Measurements from ENCODE around the gene PCDHGB3.
A peak's percentile ranks its signal among the peaks of the same experiment; 100 is the strongest.
"Not testable (repeated sequence)": the region's sequence is repeated elsewhere in the genome, so short reads cannot be mapped to it uniquely, and the experiment has no call there.

PCDHGB3 gene

DNA sequence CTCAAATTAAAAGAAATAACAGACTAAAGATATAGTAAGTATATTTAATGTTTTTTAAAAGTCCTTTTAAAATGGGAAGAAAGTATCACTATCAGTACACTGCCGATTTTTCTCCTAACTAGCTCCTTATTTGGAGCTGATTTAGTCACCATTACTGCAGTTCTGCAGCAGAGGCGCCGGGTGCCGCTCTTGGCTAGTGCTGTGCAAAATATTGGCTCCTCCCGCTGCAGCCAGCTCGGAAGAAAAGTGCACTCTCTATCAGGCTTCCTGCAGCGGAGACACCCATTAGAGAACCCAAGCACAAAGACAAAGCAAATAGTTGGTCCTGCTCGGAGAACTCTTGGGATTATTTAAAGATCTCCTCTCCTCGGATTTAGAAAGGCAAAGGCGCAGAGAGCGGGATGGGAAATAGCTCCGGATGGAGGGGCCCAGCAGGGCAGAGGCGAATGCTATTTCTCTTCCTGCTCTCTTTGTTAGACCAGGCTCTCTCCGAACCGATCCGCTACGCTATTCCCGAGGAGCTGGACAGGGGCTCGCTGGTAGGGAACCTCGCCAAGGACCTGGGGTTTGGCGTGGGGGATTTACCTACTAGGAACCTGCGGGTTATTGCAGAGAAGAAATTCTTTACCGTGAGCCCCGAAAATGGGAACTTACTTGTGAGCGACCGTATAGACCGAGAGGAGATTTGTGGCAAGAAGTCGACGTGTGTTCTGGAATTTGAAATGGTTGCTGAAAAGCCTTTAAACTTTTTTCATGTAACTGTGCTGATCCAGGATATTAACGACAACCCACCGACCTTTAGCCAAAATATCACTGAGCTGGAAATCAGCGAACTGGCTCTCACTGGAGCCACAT is at the start of gene PCDHGB3:
Gene PCDHGB3 (plus strand): TSS at position 249 of the 855 bp plus-strand sequence. CDS start 153 bp downstream, at position 402.
- no peak for DNase-seq (ENCODE audit: low read depth)

DNA sequence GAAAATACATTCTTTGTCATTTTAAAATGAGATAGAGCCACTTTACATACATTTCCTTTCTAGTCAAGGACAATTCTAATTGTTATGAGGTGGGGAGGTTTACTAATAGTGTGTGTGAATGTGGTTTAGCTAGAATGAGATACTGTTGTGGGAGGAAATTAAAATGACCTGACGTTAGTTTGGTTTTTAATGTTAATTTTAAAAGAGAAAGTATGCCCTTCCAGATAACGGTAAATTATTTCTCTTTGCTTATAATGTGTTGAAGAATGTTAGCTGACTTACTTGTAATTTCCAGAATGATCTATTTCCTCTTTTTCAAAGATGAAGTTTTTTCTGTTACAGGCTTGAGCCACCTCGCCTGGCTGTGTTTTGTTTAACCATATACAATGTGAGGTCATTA is 47.8 kb upstream of the PCDHGB3 start:
- DNase-seq (ENCODE audit: low read depth) = no peak

GRCh38 chr5:141326088-141326854 is 43.8 kb upstream of the PCDHGB3 start:
- DNase-seq (ENCODE audit: low read depth) = peak; percentile 52

GRCh38 chr5:141328231-141328630 is 41.8 kb upstream of the PCDHGB3 start:
- no peak for DNase-seq (ENCODE audit: low read depth)

DNA sequence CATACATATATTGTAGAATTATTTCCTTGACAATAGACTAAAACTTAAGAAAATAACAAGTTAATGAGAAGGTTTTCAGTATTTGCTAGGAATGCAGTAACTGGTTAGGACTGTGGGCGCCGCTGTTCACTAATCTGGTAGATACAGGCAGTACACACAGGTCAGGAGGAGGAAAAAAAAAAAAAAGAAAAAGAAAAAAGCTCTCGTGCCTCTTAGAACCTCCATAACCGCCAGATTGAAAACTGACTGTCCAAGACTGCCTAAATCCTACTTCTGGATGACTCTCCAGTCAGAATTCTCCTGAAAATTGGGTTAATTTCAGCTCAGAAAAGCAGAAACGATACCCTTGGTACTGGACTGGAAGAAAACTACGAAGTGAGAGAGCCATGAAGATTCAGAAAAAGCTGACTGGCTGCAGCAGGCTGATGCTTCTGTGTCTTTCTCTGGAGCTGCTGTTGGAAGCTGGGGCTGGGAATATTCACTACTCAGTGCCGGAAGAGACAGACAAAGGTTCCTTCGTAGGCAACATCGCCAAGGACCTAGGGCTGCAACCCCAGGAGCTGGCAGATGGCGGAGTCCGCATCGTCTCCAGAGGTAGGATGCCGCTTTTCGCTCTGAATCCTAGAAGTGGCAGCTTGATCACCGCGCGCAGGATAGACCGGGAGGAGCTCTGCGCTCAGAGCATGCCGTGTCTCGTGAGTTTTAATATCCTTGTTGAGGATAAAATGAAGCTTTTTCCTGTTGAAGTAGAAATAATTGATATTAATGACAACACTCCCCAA is 39.6 kb upstream of the PCDHGB3 start, which contains the start of gene PCDHGA1:
Gene PCDHGA1 (plus strand): TSS at position 216 of the 782 bp plus-strand sequence.
- DNase-seq (ENCODE audit: low read depth) = no peak

DNA sequence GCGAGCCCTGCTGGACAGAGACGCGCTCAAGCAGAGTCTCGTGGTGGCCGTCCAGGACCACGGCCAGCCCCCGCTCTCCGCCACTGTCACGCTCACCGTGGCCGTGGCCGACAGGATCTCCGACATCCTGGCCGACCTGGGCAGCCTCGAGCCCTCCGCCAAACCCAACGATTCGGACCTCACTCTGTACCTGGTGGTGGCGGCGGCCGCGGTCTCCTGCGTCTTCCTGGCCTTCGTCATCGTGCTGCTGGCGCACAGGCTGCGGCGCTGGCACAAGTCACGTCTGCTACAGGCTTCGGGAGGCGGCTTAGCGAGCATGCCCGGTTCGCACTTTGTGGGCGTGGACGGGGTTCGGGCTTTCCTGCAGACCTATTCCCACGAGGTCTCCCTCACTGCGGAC is 37.5 kb upstream of the PCDHGB3 start:
- not testable (repeated sequence) for DNase-seq (ENCODE audit: low read depth)

GRCh38 chr5:141338538-141339306 is 31.3 kb upstream of the PCDHGB3 start, which contains the start of gene PCDHGA2:
Gene PCDHGA2, plus strand, starts transcription at chr5:141338760.
- no peak for DNase-seq (ENCODE audit: low read depth)

DNA sequence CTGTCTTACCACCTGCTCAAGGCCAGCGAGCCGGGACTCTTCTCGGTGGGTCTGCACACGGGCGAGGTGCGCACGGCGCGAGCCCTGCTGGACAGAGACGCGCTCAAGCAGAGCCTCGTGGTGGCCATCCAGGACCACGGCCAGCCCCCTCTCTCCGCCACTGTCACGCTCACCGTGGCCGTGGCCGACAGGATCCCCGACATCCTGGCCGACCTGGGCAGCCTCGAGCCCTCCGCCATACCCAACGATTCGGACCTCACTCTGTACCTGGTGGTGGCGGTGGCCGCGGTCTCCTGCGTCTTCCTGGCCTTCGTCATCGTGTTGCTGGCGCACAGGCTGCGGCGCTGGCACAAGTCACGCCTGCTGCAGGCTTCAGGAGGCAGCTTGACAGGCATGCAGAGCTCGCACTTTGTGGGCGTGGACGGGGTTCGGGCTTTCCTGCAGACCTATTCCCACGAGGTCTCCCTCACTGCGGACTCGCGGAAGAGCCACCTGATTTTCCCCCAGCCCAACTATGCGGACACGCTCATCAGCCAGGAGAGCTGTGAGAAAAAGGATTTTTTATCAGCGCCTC is 29.2 kb upstream of the PCDHGB3 start:
- not testable (repeated sequence) for DNase-seq (ENCODE audit: low read depth)

- no peak for DNase-seq (ENCODE audit: low read depth)
Measured at GRCh38 chr5:141342773-141343172, 27.3 kb upstream of the PCDHGB3 start.

- no peak for DNase-seq (ENCODE audit: low read depth)
Measured at GRCh38 chr5:141343242-141343952, 26.6 kb upstream of the PCDHGB3 start, which contains the start of gene PCDHGA3. Gene PCDHGA3, plus strand, starts transcription at chr5:141343829. Its CDS starts 205 bp downstream, at chr5:141344034.

DNA sequence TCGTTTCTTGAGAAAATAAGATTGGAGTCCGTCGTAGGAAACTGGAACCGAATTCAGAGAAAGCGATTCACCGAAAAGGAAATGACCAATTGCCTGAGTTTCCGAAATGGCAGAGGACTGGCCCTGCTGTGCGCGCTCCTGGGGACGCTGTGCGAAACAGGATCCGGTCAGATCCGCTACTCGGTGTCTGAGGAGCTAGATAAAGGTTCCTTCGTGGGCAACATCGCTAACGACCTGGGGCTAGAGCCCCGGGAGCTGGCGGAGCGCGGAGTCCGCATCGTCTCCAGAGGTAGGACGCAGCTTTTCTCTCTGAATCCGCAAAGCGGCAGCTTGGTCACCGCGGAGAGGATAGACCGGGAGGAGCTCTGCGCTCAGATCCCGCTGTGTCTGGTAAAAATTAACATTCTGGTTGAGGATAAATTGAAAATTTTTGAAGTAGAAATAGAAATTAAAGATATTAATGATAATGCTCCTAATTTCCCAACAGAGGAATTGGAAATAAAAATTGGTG is 26.0 kb upstream of the PCDHGB3 start:
- DNase-seq (ENCODE audit: low read depth) = no peak

DNA sequence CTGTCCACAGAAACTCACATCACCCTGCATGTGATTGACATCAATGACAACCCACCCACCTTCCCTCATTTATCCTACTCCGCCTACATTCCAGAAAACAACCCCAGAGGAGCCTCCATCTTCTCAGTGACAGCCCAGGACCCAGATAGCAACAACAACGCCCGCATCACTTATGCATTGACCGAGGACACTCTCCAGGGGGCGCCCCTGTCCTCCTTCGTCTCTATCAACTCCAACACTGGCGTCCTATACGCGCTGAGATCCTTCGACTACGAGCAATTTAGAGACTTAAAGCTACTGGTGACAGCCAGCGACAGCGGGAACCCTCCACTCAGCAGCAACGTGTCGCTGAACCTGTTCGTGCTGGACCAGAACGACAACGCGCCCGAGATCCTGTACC is 24.7 kb upstream of the PCDHGB3 start:
- no peak for DNase-seq (ENCODE audit: low read depth)

GRCh38 chr5:141346017-141346416 is 24.0 kb upstream of the PCDHGB3 start:
- not testable (repeated sequence) for DNase-seq (ENCODE audit: low read depth)

DNA sequence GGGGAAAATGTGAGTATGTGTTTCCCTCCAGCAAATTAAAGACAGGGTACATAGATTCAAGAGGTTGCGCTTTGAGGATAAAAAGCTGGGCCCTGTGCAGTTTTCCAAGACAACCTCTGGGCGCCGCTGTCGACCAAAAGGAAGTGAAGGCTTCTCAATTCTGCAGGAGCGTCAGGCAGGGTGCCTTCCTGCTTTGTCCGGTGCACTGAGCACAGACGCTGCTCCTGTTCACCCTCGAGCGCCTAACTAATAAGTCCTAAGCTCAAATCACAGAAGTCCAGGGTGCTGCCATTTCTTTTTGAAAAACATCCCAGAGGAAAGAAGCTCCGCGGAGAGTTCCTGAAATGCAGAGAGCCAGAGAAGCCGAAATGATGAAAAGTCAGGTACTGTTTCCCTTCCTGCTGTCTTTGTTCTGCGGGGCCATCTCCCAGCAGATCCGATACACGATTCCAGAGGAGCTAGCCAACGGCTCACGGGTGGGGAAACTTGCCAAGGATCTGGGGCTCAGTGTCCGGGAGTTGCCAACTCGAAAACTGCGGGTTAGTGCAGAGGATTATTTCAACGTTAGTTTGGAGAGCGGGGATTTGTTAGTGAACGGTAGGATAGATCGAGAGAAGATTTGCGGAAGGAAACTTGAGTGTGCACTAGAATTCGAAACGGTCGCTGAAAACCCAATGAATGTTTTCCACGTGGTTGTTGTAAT is 20.0 kb upstream of the PCDHGB3 start, which contains the start of gene PCDHGB1:
Gene PCDHGB1 (plus strand): TSS at position 183 of the 703 bp plus-strand sequence. CDS start 162 bp downstream, at position 345.
- DNase-seq (ENCODE audit: low read depth) = no peak

- no peak for DNase-seq (ENCODE audit: low read depth)
Measured at GRCh38 chr5:141351591-141351990, 18.5 kb upstream of the PCDHGB3 start.

- DNase-seq (ENCODE audit: low read depth) = no peak
Measured at GRCh38 chr5:141354900-141355469, 15.1 kb upstream of the PCDHGB3 start, which contains the start of gene PCDHGA4. Gene PCDHGA4, plus strand, starts transcription at chr5:141355021. Its CDS starts 87 bp downstream, at chr5:141355108.

GRCh38 chr5:141355641-141356040 is 14.4 kb upstream of the PCDHGB3 start:
- no peak for DNase-seq (ENCODE audit: low read depth)

DNA sequence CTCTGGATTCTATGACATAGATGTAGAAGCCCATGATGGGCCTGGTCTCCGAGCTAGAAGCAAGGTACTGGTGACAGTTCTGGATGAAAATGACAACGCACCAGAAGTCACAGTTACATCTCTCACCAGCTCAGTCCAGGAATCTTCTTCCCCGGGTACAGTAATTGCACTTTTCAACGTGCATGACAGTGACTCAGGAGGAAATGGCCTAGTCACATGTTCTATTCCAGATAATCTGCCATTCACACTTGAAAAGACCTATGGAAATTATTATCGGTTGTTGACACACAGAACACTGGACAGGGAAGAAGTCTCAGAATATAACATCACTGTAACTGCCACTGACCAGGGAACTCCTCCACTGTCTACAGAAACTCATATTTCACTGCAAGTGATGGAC is 13.9 kb upstream of the PCDHGB3 start:
- no peak for DNase-seq (ENCODE audit: low read depth)

DNA sequence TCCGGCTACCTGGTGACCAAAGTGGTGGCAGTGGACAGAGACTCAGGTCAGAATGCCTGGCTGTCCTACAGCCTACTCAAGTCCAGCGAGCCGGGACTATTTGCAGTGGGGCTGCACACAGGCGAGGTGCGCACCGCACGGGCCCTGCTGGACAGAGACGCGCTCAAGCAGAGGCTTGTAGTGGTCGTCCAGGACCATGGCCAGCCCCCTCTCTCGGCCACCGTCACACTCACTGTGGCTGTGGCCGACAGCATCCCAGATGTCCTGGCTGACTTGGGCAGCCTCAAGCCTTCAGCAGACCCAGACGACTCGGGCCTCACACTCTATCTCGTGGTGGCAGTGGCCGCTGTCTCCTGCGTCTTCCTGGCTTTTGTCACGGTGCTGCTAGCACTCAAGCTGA is 13.1 kb upstream of the PCDHGB3 start:
- no peak for DNase-seq (ENCODE audit: low read depth)
